Uterus (tissue), 2 donors: ENCODE results near the gene THSD4.

ENCODE experiments used
- POLR2A ChIP-seq, 2 donors: fragments of 450-650 bp; IDR thresholded peaks; one replicate each; pipeline ENCODE4 v1.6.1; 2016; ENCODE audit warnings: antibody characterized with exemption in 2 of 2, mild to moderate bottlenecking in 1 of 2, moderate library complexity in 1 of 2
- TF ChIP-seq, protein P1 (sequence below), 4 experiments: fragments of 200-600 bp in 2 of 4; fragments of 450-650 bp in 2 of 4; sonication (generic) in 2 of 4; IDR thresholded peaks; one replicate each; pipeline ENCODE4 v1.5.1; 2016 to 2019; ENCODE audit warnings: antibody characterized with exemption in 4 of 4, mild to moderate bottlenecking in 2 of 4, moderate library complexity in 1 of 4

DNA sequence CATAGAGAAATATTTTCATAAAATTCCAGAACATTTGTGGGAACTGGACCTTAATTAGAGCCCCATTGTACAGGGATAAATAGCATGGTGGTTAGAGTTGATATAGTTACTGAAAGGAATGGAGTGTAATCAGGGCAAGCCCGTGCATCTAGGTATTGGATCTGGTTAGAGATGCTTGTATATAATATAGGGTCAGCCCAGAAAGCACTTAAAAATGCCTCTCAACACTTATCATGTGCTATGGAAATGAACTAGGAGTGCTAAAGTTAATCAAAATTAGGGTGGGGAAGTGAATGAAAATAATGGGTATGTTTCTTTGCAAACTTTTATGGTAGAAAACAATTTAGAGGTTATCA is 386.8 kb downstream of the THSD4 start:
- TF ChIP-seq, protein P1, sequence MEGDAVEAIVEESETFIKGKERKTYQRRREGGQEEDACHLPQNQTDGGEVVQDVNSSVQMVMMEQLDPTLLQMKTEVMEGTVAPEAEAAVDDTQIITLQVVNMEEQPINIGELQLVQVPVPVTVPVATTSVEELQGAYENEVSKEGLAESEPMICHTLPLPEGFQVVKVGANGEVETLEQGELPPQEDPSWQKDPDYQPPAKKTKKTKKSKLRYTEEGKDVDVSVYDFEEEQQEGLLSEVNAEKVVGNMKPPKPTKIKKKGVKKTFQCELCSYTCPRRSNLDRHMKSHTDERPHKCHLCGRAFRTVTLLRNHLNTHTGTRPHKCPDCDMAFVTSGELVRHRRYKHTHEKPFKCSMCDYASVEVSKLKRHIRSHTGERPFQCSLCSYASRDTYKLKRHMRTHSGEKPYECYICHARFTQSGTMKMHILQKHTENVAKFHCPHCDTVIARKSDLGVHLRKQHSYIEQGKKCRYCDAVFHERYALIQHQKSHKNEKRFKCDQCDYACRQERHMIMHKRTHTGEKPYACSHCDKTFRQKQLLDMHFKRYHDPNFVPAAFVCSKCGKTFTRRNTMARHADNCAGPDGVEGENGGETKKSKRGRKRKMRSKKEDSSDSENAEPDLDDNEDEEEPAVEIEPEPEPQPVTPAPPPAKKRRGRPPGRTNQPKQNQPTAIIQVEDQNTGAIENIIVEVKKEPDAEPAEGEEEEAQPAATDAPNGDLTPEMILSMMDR (IDR thresholded peaks at IDR 0.05): no peak
- no peak for TF ChIP-seq POLR2A (IDR thresholded peaks at IDR 0.05)
